Panc1 (cell line): ENCODE results near the gene EIPR1. TPM values are rescaled to one million over a fixed set of nuclear protein-coding genes. Genes with fewer than 3 reads are reported as not detected.

ENCODE experiments used
- ATAC-seq: fragments of 200-7000 bp; cut with Tn5 transposase; 2 replicates; pipeline ENCODE4 v1.9.1; 2020; ENCODE audit warnings: mild to moderate bottlenecking, moderate library complexity
- BruUV-seq: library from RNA; stranded (reverse); fragments of 400-500 nt; replicated peaks from 2 replicates; lab custom pipeline; 2021; lab: Mats Ljungman, UMichigan
- CTCF ChIA-PET: fragments of 300-600 bp; sonication (Branson Sonifier 250); formaldehyde crosslinking; loops from one replicate; lab custom pipeline; 2022; ENCODE audit warnings: antibody characterized with exemption; lab: Charles Lee
- POLR2A ChIA-PET: fragments of 300-600 bp; sonication (Branson Sonifier 250); formaldehyde crosslinking; loops from one replicate; lab custom pipeline; 2022; ENCODE audit warnings: antibody characterized with exemption; lab: Charles Lee
- DNase-seq: peaks from one replicate; pipeline ENCODE4 v3.0.0-alpha.2; 2010; ENCODE audit warnings: low read depth, low spot score
- H3K27ac ChIP-seq: 2 replicates; pipeline ENCODE4 v1.5.1; 2011; ENCODE audit warnings: mild to moderate bottlenecking, low read length, inconsistent platforms
- H3K27me3 ChIP-seq: fragments of 200-500 bp; sonication (Bioruptor generic); 2 replicates; pipeline ENCODE4 v1.6.0; 2014; ENCODE audit warnings: low read length, inconsistent platforms; ENCODE audit not compliant: control insufficient read depth, insufficient read depth
- H3K36me3 ChIP-seq: fragments of 200-500 bp; sonication (Bioruptor generic); 2 replicates; pipeline ENCODE4 v1.5.1; 2014; ENCODE audit warnings: inconsistent platforms, mild to moderate bottlenecking, low read length, moderate library complexity; ENCODE audit not compliant: control insufficient read depth, insufficient read depth
- H3K4me1 ChIP-seq: 2 replicates; pipeline ENCODE4 v1.5.1; 2011; ENCODE audit warnings: inconsistent platforms, mild to moderate bottlenecking, low read length, moderate library complexity; ENCODE audit not compliant: control insufficient read depth, insufficient read depth
- H3K4me3 ChIP-seq, 2 experiments: 2 replicates each; pipeline ENCODE4 v1.5.1; 2011 to 2012; ENCODE audit warnings: low read depth in 2 of 2, low read length in 2 of 2, mild to moderate bottlenecking in 2 of 2, inconsistent platforms in 1 of 2, moderate library complexity in 1 of 2
- H3K9me3 ChIP-seq: fragments of 200-500 bp; sonication (Bioruptor generic); 2 replicates; pipeline ENCODE4 v1.5.1; 2014; ENCODE audit warnings: low read depth, mild to moderate bottlenecking, inconsistent platforms, low read length, moderate library complexity; ENCODE audit not compliant: control insufficient read depth, insufficient read depth
- CTCF ChIP-seq: fragments of 450-650 bp; IDR thresholded peaks from 2 replicates; pipeline ENCODE4 v1.5.1; 2017; ENCODE audit warnings: mild to moderate bottlenecking
- POLR2AphosphoS5 ChIP-seq: IDR thresholded peaks from 2 replicates; pipeline ENCODE4 v1.6.1; 2012; ENCODE audit warnings: mild to moderate bottlenecking, low read depth, low read length, moderate library complexity
- REST ChIP-seq, 2 experiments: IDR thresholded peaks; 2 replicates each; pipeline ENCODE4 v1.6.1; 2011 to 2012; ENCODE audit warnings: low read depth in 2 of 2, control low read depth in 1 of 2, low read length in 1 of 2, mild to moderate bottlenecking in 1 of 2, moderate library complexity in 1 of 2; ENCODE audit not compliant: insufficient read depth in 1 of 2
- SIN3A ChIP-seq: IDR thresholded peaks from 2 replicates; pipeline ENCODE4 v1.6.1; 2012; ENCODE audit warnings: low read depth, mild to moderate bottlenecking, low read length, moderate library complexity, borderline replicate concordance; ENCODE audit not compliant: insufficient read depth
- TCF7L2 ChIP-seq: IDR thresholded peaks from 2 replicates; pipeline ENCODE4 v1.6.1; 2011; ENCODE audit warnings: mild to moderate bottlenecking, low read depth, low read length, inconsistent platforms
- in situ Hi-C: cut with HindIII; loops from 2 replicates; pipeline ENCODE4 v1.10.0; 2016; ENCODE audit warnings: low sequenced_read_pairs, low pct_unique_long_range_greater_than_20kb
- intact Hi-C: fragments of 100-400 bp; cut with micrococcal nuclease; formaldehyde crosslinking; loops from one replicate; pipeline ENCODE4 v1.10.0; 2022; ENCODE audit not compliant: unreplicated experiment
- total RNA-seq: library from RNA; stranded (reverse); gene quantifications from one replicate; pipeline ENCODE4 v1.2.1, GENCODE V29; 2021; ENCODE audit not compliant: unreplicated experiment

The EIPR1 gene
- total RNA-seq, 1 experiment from 2014 or later = 26.7 TPM

GRCh38 chr2:3289971-3290370, 87.6 kb downstream of the EIPR1 start:
- BruUV-seq = no TSS peak
- ChIA-PET CTCF (no interaction called here), POLR2A (no interaction called here)
- Histone ChIP-seq H3K4me3 (no peak overlapping the region), H3K27me3 (no peaks in the 10 kb centered on the region), H3K9me3 (no peaks in the 10 kb centered on the region), H3K27ac (no peak overlapping the region), H3K4me1 (no peaks in the 10 kb centered on the region), H3K36me3 (no peaks in the 10 kb centered on the region)
- TF ChIP-seq TCF7L2 (no peak), CTCF (no peak), REST (IDR thresholded peaks at IDR 0.05; ENCODE audit: insufficient read depth in 1 of 2, low read depth in 2 of 2, low read length in 1 of 2) (no peak), POLR2AphosphoS5 (no peak)
- DNase-seq (no peak), ATAC-seq (no peak)
- intact Hi-C loops (no loop called here), in situ Hi-C loops (no loop called here)

GRCh38 chr2:3289526-3289925, 88.1 kb downstream of the EIPR1 start:
- no peaks in the 10 kb centered on the region for H3K4me1 ChIP-seq
- no TSS peak for BruUV-seq
- H3K9me3 ChIP-seq = no peaks in the 10 kb centered on the region
- no peak overlapping the region for H3K27ac ChIP-seq
- CTCF ChIA-PET = no interaction called here
- DNase-seq (no peak), ATAC-seq (no peak)
- intact Hi-C loops = no loop called here
- no peaks in the 10 kb centered on the region for H3K36me3 ChIP-seq
- H3K27me3 ChIP-seq = no peaks in the 10 kb centered on the region
- H3K4me3 ChIP-seq = no peak overlapping the region
- in situ Hi-C loops = no loop called here
- POLR2A ChIA-PET = no interaction called here
- TF ChIP-seq TCF7L2 (no peak), SIN3A (no peak), REST (IDR thresholded peaks at IDR 0.05; ENCODE audit: insufficient read depth in 1 of 2, low read depth in 2 of 2, low read length in 1 of 2) (no peak), POLR2AphosphoS5 (no peak), CTCF (no peak)
